Ishikawa (cell line): Measurements from ENCODE around the gene ZBTB20.

ENCODE experiments used
- CEBPB ChIP-seq: IDR thresholded peaks from 2 replicates; pipeline ENCODE4 v1.6.1; 2012
- CREB1 ChIP-seq: IDR thresholded peaks from 2 replicates; pipeline ENCODE4 v1.6.1; 2012; ENCODE audit warnings: low read depth
- EGR1 ChIP-seq: IDR thresholded peaks from 2 replicates; pipeline ENCODE4 v1.6.1; 2012
- EP300 ChIP-seq: IDR thresholded peaks from 2 replicates; pipeline ENCODE4 v1.6.1; 2012; ENCODE audit warnings: borderline replicate concordance
- FOXM1 ChIP-seq: IDR thresholded peaks from 2 replicates; pipeline ENCODE4 v1.6.1; 2012; ENCODE audit warnings: low read depth, borderline replicate concordance
- NFIC ChIP-seq: IDR thresholded peaks from 2 replicates; pipeline ENCODE4 v1.6.1; 2012
- RAD21 ChIP-seq: IDR thresholded peaks from 2 replicates; pipeline ENCODE4 v1.6.1; 2012; ENCODE audit warnings: low read depth
- REST ChIP-seq: IDR thresholded peaks from 2 replicates; pipeline ENCODE4 v1.6.1; 2012; ENCODE audit warnings: low read depth, mild to moderate bottlenecking
- TAF1 ChIP-seq: IDR thresholded peaks from 2 replicates; pipeline ENCODE4 v1.6.1; 2012; ENCODE audit warnings: low read depth, mild to moderate bottlenecking
- TCF12 ChIP-seq: IDR thresholded peaks from 2 replicates; pipeline ENCODE4 v1.6.1; 2012; ENCODE audit warnings: low read depth
- TEAD4 ChIP-seq: IDR thresholded peaks from 2 replicates; pipeline ENCODE4 v1.6.1; 2012
- USF1 ChIP-seq: IDR thresholded peaks from 2 replicates; pipeline ENCODE4 v1.6.1; 2012
- YY1 ChIP-seq: IDR thresholded peaks from 2 replicates; pipeline ENCODE4 v1.6.1; 2012; ENCODE audit warnings: low read depth
- ZBTB7A ChIP-seq: IDR thresholded peaks from 2 replicates; pipeline ENCODE4 v1.6.1; 2012; ENCODE audit warnings: low read depth
- TF ChIP-seq, protein P1 (sequence below): IDR thresholded peaks from 2 replicates; pipeline ENCODE4 v1.6.1; 2012

ZBTB20 gene

GRCh38 chr3:114447950-114448479 is 699.1 kb downstream of the ZBTB20 start:
- TF ChIP-seq CEBPB (no peak), CREB1 (no peak), EP300 (no peak), ZBTB7A (no peak), USF1 (no peak), RAD21 (no peak)

GRCh38 chr3:114447545-114447944 is 699.5 kb downstream of the ZBTB20 start:
- TF ChIP-seq YY1 (no peak), REST (no peak), CREB1 (no peak), TAF1 (no peak), CEBPB (no peak), FOXM1 (no peak), TCF12 (no peak), RAD21 (no peak), TEAD4 (no peak), ZBTB7A (no peak), USF1 (no peak), NFIC (no peak), EGR1 (no peak), EP300 (no peak)
- TF ChIP-seq, protein P1, sequence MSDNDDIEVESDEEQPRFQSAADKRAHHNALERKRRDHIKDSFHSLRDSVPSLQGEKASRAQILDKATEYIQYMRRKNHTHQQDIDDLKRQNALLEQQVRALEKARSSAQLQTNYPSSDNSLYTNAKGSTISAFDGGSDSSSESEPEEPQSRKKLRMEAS, result no peak

DNA sequence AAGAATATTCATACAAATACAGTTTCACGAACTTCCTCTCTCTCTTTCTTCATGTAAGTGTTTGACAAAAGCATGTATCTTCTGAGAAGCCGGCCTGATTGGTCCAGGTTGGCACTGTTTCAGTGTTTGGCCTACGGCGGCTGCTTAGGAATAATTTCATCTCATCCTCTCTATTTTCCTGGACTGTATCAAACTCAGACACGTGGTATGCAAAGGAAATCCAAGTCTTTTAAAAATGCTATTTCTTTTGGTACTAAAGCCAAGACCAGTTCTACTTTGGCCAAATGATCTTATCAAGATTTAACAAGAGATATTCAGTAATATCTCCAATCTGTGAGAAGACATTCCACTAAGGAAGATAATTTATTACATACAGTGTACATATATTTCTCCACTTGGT is 700.5 kb downstream of the ZBTB20 start:
- no peak for TF ChIP-seq REST
- no peak for TF ChIP-seq USF1
- TF ChIP-seq EP300, result no peak
- no peak for TF ChIP-seq NFIC
- TF ChIP-seq, protein P1, result no peak
- TF ChIP-seq RAD21, result no peak
- no peak for TF ChIP-seq TAF1
- no peak for TF ChIP-seq FOXM1
- TF ChIP-seq ZBTB7A, result no peak
- TF ChIP-seq CEBPB, result no peak
- TF ChIP-seq YY1, result no peak
- TF ChIP-seq TCF12, result no peak
- no peak for TF ChIP-seq EGR1
- TF ChIP-seq CREB1, result no peak
- no peak for TF ChIP-seq TEAD4

DNA sequence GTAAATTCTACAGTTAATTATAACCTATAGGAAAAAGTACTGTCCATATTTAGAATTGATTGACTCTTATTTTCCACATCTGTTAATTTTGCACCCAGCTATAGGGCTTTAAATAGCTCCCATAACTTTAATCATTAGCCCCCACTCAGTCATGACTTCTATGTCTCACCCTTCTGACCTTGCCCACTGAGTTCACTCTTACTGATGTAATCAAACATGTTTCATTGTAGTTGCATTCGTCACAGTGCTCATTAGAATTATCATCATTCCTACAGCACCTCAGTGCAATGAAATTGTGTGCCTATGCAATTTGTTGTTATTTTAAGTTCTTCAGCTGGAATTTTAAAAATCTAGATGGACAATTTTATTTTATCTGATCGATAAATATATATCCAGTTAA is 701.9 kb downstream of the ZBTB20 start:
- TF ChIP-seq, protein P1, result no peak
- TF ChIP-seq ZBTB7A, result no peak
- TF ChIP-seq NFIC, result no peak
- no peak for TF ChIP-seq REST
- TF ChIP-seq EP300, result no peak
- no peak for TF ChIP-seq YY1
- TF ChIP-seq TCF12, result no peak
- TF ChIP-seq EGR1, result no peak
- no peak for TF ChIP-seq USF1
- no peak for TF ChIP-seq RAD21
- no peak for TF ChIP-seq TEAD4
- no peak for TF ChIP-seq CREB1
- no peak for TF ChIP-seq CEBPB
- no peak for TF ChIP-seq FOXM1
